Activated naive CD4-positive, alpha-beta T cell treated with anti-CD3 and anti-CD28 coated beads, Interleukin-2, amount 10 ng/mL, durations not matched to agents 7 days and 5 days (primary cell): Measurements from ENCODE around the gene RABEPK.

ENCODE experiments used
- CTCF ChIA-PET: fragments of 350-600 bp; sonication (Branson Sonifier 250); formaldehyde crosslinking; loops from one replicate; lab custom pipeline; 2021; ENCODE audit warnings: antibody characterized with exemption; lab: Charles Lee
- DNase-seq: peaks from one replicate; pipeline ENCODE4 v3.0.0-alpha.2; 2020
- H3K27ac Mint-ChIP-seq: one replicate; pipeline ENCODE4 v1.8.0; 2021; ENCODE audit warnings: mild to moderate bottlenecking, moderate library complexity, mixed read lengths
- H3K27me3 Mint-ChIP-seq: one replicate; pipeline ENCODE4 v1.8.0; 2021; ENCODE audit warnings: mild to moderate bottlenecking, mixed read lengths
- H3K36me3 Mint-ChIP-seq: one replicate; pipeline ENCODE4 v1.8.0; 2021; ENCODE audit warnings: mixed read lengths
- H3K4me1 Mint-ChIP-seq: one replicate; pipeline ENCODE4 v1.8.0; 2021; ENCODE audit warnings: mixed read lengths
- H3K4me3 Mint-ChIP-seq: one replicate; pipeline ENCODE4 v1.8.0; 2021; ENCODE audit warnings: mild to moderate bottlenecking, moderate library complexity, mixed read lengths
- H3K9me3 Mint-ChIP-seq: one replicate; pipeline ENCODE4 v1.8.0; 2021; ENCODE audit warnings: mixed read lengths

The RABEPK gene

DNA sequence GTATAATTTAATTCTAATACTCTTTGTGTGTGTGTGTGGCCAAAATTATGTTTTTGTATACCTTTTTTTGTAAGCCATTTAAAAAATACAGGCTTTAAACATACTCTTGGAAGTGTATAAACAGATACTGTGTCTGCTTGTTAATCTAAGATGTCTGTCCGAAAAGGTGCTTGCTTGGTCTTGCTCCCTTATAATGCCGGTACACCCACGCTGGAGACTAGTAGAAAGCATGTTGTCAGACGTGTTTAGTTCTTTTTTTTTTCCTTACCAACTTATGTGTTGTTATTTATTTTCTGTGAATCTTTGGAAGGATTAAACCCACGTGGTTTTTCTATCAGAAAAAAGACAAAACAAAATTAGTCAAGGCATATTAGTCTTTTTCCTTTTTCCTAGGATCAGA is 70.7 kb downstream of the RABEPK start:
- peaks cover 5% of the 10 kb centered on the region for H3K4me1 Mint-ChIP-seq
- H3K27ac Mint-ChIP-seq = no peak overlapping the region
- H3K36me3 Mint-ChIP-seq = peaks cover 34% of the 10 kb centered on the region
- CTCF ChIA-PET = no interaction called here
- H3K4me3 Mint-ChIP-seq = no peak overlapping the region
- no peak for DNase-seq
- H3K9me3 Mint-ChIP-seq = no peaks in the 10 kb centered on the region
- H3K27me3 Mint-ChIP-seq = no peaks in the 10 kb centered on the region

GRCh38 chr9:125272697-125273096 is 72.4 kb downstream of the RABEPK start:
- DNase-seq = no peak
- Mint-ChIP-seq H3K27me3 (no peaks in the 10 kb centered on the region), H3K27ac (no peak overlapping the region), H3K4me1 (peaks cover 5% of the 10 kb centered on the region), H3K9me3 (no peaks in the 10 kb centered on the region), H3K36me3 (peaks cover 29% of the 10 kb centered on the region), H3K4me3 (no peak overlapping the region)
- CTCF ChIA-PET = interaction anchor here (1.1 kb wide), 1 partner anchor 12 kb away, joined by 3 read pairs; no protein-coding TSS in a partner anchor

GRCh38 chr9:125276771-125277170 is 76.4 kb downstream of the RABEPK start:
- no peak for DNase-seq
- CTCF ChIA-PET = no interaction called here
- Mint-ChIP-seq H3K4me3 (no peak overlapping the region), H3K27ac (no peak overlapping the region), H3K36me3 (peaks cover 15% of the 10 kb centered on the region), H3K9me3 (no peaks in the 10 kb centered on the region), H3K4me1 (peaks cover 2% of the 10 kb centered on the region), H3K27me3 (no peaks in the 10 kb centered on the region)

DNA sequence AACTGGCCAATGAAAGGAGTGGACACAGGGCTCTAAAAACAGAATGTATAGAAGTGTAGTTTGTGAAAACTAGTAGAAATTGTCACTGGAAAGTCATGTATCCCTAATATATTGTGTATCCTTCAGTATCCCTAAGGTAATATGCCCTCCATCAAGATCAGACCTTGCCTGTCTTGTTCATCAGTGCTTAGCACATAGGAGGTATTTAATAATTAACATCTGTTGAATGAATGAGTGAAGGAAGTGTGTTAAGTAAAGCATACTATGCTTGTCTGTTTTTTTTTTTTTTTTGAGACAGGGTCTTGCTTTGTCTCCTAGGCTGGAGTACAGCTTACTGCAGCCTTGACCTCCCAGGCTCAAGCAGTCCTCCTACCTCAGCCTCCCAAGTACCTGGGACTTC is 77.1 kb downstream of the RABEPK start:
- H3K27me3 Mint-ChIP-seq = no peaks in the 10 kb centered on the region
- CTCF ChIA-PET = no interaction called here
- no peak for DNase-seq
- H3K36me3 Mint-ChIP-seq = peaks cover 14% of the 10 kb centered on the region
- no peaks in the 10 kb centered on the region for H3K9me3 Mint-ChIP-seq
- H3K4me1 Mint-ChIP-seq = peaks cover 2% of the 10 kb centered on the region
- H3K27ac Mint-ChIP-seq = no peak overlapping the region
- no peak overlapping the region for H3K4me3 Mint-ChIP-seq

- Mint-ChIP-seq H3K4me1 (peaks cover 2% of the 10 kb centered on the region), H3K27me3 (no peaks in the 10 kb centered on the region), H3K9me3 (no peaks in the 10 kb centered on the region), H3K4me3 (no peak overlapping the region), H3K36me3 (peaks cover 10% of the 10 kb centered on the region), H3K27ac (no peak overlapping the region)
- CTCF ChIA-PET = no interaction called here
- DNase-seq = no peak
Measured at GRCh38 chr9:125280945-125281344, 80.6 kb downstream of the RABEPK start.
